Heart left ventricle (tissue), 13 donors: ENCODE results near the gene TRIM67.
"Not testable (repeated sequence)": the region's sequence is repeated elsewhere in the genome, so short reads cannot be mapped to it uniquely, and the experiment has no call there.

ENCODE experiments used
- POLR2A ChIP-seq, 2 donors: fragments of 450-650 bp; IDR thresholded peaks; one replicate each; pipeline ENCODE4 v1.6.1; 2017; ENCODE audit warnings: antibody characterized with exemption in 2 of 2, mild to moderate bottlenecking in 2 of 2, moderate library complexity in 2 of 2
- TF ChIP-seq, protein P1 (sequence below), 12 donors: fragments of 200-600 bp; sonication (generic) in 4 of 12; IDR thresholded peaks; one replicate each; pipeline versions ENCODE4 v1.5.0 to v1.8.0; 2018 to 2022; ENCODE audit warnings: antibody characterized with exemption in 12 of 12, mild to moderate bottlenecking in 5 of 12
- donor health status: ischemic (EF 13 %, LVEDD 7.1; RV severe dilation, severe dysfunction).
- donor health status: DM: no; HTN: yes; CAD: no.
- donor health status: DM: no; HTN: no; CAD: no.
- donor health status: ischemic (EF 25% LVEDD 6.9; RV normal size, moderate dysfunction).
- donor health status: ischemic (EF 25% LVEDD 5.7; RV mildly dilated, moderate dysfunction).
- donor health status: ischemic (EF 35%, LVEDD 5.7; RV mildly dilated, moderate dysfunction).
- donor health status: nonischemic (EF 11% LVEDD 7.7; RV severe dilation, severe dysfunction).
- donor health status: DM: yes; HTN: yes; CAD: no.
- donor health status: PGD.
- donor health status: ischemic (EF 29% LVEDD 5.4; RV normal size, mild dysfunction).
- donor health status: nonischemic (EF 23%, LVEDD 6.1; RV moderate dilation, normal function).

DNA sequence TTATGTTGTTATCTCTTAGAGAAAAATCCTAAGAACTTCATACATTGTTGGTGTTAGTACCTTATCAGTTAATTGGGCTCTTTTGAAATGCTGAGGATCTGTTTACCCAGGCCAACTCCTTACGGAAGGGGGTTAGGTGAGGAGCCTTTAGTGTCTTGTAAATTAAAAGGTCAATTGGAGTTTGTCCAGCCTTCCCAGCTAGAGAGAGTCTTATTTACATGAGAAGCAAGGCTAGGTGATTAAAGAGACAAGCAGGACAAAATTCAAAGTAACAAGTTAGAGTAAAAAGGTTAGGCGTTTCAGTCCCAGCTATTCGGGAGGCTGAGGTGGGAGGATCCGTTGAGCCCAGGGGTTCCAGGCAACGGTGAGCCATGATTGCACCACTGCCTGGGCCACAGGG lies 50.4 kb downstream of the TRIM67 start:
- TF ChIP-seq POLR2A (IDR thresholded peaks at IDR 0.05): not testable (repeated sequence)
- TF ChIP-seq, protein P1, sequence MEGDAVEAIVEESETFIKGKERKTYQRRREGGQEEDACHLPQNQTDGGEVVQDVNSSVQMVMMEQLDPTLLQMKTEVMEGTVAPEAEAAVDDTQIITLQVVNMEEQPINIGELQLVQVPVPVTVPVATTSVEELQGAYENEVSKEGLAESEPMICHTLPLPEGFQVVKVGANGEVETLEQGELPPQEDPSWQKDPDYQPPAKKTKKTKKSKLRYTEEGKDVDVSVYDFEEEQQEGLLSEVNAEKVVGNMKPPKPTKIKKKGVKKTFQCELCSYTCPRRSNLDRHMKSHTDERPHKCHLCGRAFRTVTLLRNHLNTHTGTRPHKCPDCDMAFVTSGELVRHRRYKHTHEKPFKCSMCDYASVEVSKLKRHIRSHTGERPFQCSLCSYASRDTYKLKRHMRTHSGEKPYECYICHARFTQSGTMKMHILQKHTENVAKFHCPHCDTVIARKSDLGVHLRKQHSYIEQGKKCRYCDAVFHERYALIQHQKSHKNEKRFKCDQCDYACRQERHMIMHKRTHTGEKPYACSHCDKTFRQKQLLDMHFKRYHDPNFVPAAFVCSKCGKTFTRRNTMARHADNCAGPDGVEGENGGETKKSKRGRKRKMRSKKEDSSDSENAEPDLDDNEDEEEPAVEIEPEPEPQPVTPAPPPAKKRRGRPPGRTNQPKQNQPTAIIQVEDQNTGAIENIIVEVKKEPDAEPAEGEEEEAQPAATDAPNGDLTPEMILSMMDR (IDR thresholded peaks at IDR 0.05): not testable (repeated sequence)
